Right lobe of liver (tissue), 4 donors: ENCODE data around the gene BZW1.

Source experiments
- POLR2A ChIP-seq: fragments of 450-650 bp; IDR thresholded peaks from one replicate; pipeline ENCODE4 v1.6.1; 2017; ENCODE audit warnings: antibody characterized with exemption, mild to moderate bottlenecking
- TF ChIP-seq, protein P1 (sequence below), 4 donors: fragments of 200-600 bp in 3 of 4; fragments of 450-650 bp in 1 of 4; IDR thresholded peaks; one replicate each; pipeline versions ENCODE4 v1.5.1 to v1.8.0; 2016 to 2022; ENCODE audit warnings: antibody characterized with exemption in 4 of 4, mild to moderate bottlenecking in 2 of 4
- donor health status: DM: no; HTN: no; CAD: no.
- donor health status: DM: no; HTN: no; CAD: no.
- donor health status: DM: no; HTN: yes; CAD: no.

DNA sequence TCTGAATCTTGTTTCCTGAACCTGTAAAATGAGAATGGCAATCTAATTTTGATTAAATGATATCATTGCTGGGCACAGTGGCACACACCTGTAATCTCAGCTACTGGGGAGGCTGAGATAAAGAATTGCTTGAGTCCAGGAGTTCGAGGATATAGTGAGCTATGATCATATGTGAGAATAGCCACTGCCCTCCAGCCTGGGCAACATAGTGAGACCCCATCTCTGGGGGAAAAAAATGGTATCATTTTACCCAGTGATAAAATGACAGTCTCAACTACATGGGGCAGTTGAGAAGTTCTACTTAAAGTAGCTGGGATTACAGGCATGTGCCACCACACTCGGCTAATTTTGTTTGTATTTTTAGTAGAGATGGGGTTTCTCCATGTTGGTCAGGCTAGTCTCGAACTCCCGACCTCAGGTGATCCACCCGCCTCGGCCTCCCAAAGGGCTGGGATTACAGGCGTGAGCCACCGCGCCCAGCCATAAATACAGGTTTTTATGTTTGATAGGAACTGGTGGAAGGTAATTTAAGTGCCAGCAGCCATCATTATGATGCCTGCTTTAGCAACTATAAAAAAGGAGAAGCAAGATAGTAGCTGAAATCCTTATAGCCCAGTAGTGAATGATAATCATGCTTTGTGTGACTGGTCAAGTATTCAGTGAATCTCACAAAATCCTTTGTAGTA lies 17.0 kb downstream of the BZW1 start:
- no peak for TF ChIP-seq POLR2A
- TF ChIP-seq, protein P1, sequence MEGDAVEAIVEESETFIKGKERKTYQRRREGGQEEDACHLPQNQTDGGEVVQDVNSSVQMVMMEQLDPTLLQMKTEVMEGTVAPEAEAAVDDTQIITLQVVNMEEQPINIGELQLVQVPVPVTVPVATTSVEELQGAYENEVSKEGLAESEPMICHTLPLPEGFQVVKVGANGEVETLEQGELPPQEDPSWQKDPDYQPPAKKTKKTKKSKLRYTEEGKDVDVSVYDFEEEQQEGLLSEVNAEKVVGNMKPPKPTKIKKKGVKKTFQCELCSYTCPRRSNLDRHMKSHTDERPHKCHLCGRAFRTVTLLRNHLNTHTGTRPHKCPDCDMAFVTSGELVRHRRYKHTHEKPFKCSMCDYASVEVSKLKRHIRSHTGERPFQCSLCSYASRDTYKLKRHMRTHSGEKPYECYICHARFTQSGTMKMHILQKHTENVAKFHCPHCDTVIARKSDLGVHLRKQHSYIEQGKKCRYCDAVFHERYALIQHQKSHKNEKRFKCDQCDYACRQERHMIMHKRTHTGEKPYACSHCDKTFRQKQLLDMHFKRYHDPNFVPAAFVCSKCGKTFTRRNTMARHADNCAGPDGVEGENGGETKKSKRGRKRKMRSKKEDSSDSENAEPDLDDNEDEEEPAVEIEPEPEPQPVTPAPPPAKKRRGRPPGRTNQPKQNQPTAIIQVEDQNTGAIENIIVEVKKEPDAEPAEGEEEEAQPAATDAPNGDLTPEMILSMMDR (IDR thresholded peaks at IDR 0.05) = no peak
